CD4-positive, alpha-beta T cell treated with Interleukin-4 for 4 hours (primary cell): Measurements from ENCODE around the gene GBP4.

ENCODE experiments used
- DNase-seq: peaks from one replicate; pipeline ENCODE4 v3.0.0-alpha.2; 2020

GBP4 gene

GRCh38 chr1:89170170-89171066 lies 28.3 kb downstream of the GBP4 start:
- DNase-seq: no peak

- no peak for DNase-seq
Measured at GRCh38 chr1:89169166-89169565, 29.6 kb downstream of the GBP4 start.

GRCh38 chr1:89167590-89168230 lies 31.0 kb downstream of the GBP4 start:
- no peak for DNase-seq

GRCh38 chr1:89166705-89167104 lies 32.0 kb downstream of the GBP4 start:
- DNase-seq: no peak

- DNase-seq: no peak
Measured at GRCh38 chr1:89165811-89166210, 32.9 kb downstream of the GBP4 start.

GRCh38 chr1:89151047-89151446 lies 47.7 kb downstream of the GBP4 start:
- DNase-seq: no peak

- no peak for DNase-seq
Measured at GRCh38 chr1:89149976-89150375, 48.8 kb downstream of the GBP4 start.

- no peak for DNase-seq
Measured at GRCh38 chr1:89149229-89149628, 49.5 kb downstream of the GBP4 start.

GRCh38 chr1:89147678-89148658 lies 50.8 kb downstream of the GBP4 start:
- DNase-seq: no peak

GRCh38 chr1:89146721-89147120 lies 52.0 kb downstream of the GBP4 start:
- DNase-seq: no peak

GRCh38 chr1:89143484-89143883 lies 55.3 kb downstream of the GBP4 start:
- DNase-seq: no peak

- DNase-seq: no peak
Measured at GRCh38 chr1:89142160-89142559, 56.6 kb downstream of the GBP4 start.

- DNase-seq: no peak
Measured at GRCh38 chr1:89133747-89134146, 65.0 kb downstream of the GBP4 start.
